ENCODE measurements around the gene FOXP4. TPM values are rescaled to one million over a fixed set of nuclear protein-coding genes. Genes with fewer than 3 reads are reported as not detected.

Gene FOXP4
- total and polyA plus RNA-seq, 2 of the 13 experiments (the other 11 are each of a cell fraction or from before 2014, with no cell fraction given): 11.0 to 12.4 TPM

- 0 out of 2 replicates have a peak, but pooled peaks have one; percentile 51 for TF ChIP-seq ZNF546 (CRISPR knock-in tag; conservative IDR thresholded peaks at IDR 0.05)
- no peak for TF ChIP-seq ZNF280D (CRISPR knock-in tag; IDR thresholded peaks at IDR 0.05)
- no peak for TF ChIP-seq KLF11 (CRISPR knock-in tag; IDR thresholded peaks at IDR 0.05)
- TF ChIP-seq ZUFSP (CRISPR knock-in tag; IDR thresholded peaks at IDR 0.05; ENCODE audit: borderline replicate concordance): no peak
- TF ChIP-seq ARNT (IDR thresholded peaks at IDR 0.05): no peak
- TF ChIP-seq JDP2 (CRISPR knock-in tag; IDR thresholded peaks at IDR 0.05; ENCODE audit: borderline replicate concordance): no peak
- TF ChIP-seq FOXA3 (CRISPR knock-in tag; IDR thresholded peaks at IDR 0.05): no peak
- TF ChIP-seq ZNF607 (CRISPR knock-in tag; IDR thresholded peaks at IDR 0.05; ENCODE audit: borderline replicate concordance): 0 out of 2 replicates have a peak, but pooled peaks have one; percentile 2
- no peak for TF ChIP-seq RFX1 (IDR thresholded peaks at IDR 0.05)
- TF ChIP-seq HMG20A (CRISPR knock-in tag; IDR thresholded peaks at IDR 0.05; ENCODE audit: borderline replicate concordance): no peak
- no peak; the same call in 1 of the 2 replicates for TF ChIP-seq MTERF4 (CRISPR knock-in tag; IDR thresholded peaks at IDR 0.05)
- no peak for TF ChIP-seq ZSCAN9 (CRISPR knock-in tag; IDR thresholded peaks at IDR 0.05; ENCODE audit: borderline replicate concordance)
- TF ChIP-seq SMC3 (IDR thresholded peaks at IDR 0.05; ENCODE audit: low read length): no peak
- TF ChIP-seq SALL2 (CRISPR knock-in tag; IDR thresholded peaks at IDR 0.05): no peak
- no peak for TF ChIP-seq ZBTB7B (CRISPR knock-in tag; IDR thresholded peaks at IDR 0.05)
- no peak for TF ChIP-seq MED13 (CRISPR knock-in tag; IDR thresholded peaks at IDR 0.05)
- TF ChIP-seq ZNF407 (CRISPR knock-in tag; IDR thresholded peaks at IDR 0.05; ENCODE audit: not compliant biosample characterization): no peak
- TF ChIP-seq CAMTA2 (CRISPR knock-in tag; IDR thresholded peaks at IDR 0.05; ENCODE audit: borderline replicate concordance): 0 out of 2 replicates have a peak, but pooled peaks have one; percentile 37
Measured at GRCh38 chr6:41568202-41568584, 22.0 kb downstream of the FOXP4 start (continued).

All from HepG2 (cell line).